ENCODE results near the gene TMEM178B.
"Not testable (repeated sequence)": the region's sequence is repeated elsewhere in the genome, so short reads cannot be mapped to it uniquely, and the experiment has no call there.

TMEM178B gene

DNA sequence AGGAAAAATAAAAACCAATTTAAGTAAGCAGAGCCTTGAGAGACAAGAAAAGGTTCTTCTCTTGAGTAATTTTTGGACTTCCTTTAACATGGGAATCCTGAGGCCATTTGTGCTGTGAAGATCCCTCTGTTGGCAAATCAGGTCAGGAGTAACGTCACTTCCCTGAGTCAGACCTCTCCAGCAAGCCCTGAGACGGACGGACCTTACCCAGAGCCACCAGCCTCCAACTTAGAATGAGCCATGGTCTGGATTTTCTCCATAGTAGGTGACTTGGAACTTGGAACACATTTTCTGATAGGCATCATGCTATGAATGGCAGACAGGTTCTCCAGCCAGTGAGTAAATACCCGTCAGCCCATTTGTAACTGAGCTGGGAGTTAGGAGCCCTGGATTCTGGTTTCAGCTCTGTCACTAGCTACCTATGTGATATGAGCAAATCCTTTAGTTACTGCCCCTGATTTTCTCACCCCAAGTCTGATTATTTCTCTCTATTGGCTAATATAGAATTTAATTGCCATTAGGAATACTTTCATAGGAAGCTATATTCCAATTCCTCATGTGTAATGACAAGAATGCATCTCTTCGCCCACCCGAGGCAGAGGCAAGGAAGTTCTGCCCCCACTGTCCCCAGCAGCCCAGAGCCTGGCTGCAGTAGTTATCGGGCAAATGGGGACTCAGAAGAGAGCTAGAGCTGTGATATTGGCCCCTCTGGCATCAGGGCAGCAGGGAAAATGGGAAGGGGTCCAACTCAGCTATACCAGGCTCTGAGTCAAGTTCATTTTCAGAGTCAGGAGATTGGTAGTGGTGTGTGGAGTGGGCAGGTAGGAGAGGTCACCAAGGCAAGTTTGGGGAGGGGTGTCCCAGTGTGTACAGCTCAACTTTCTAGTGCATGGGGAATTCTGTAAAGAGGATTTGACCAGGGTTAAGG is 323.6 kb downstream of the TMEM178B start:
- no peak for DNase-seq

GRCh38 chr7:141400356-141400755 is 326.5 kb downstream of the TMEM178B start:
- DNase-seq: no peak

- DNase-seq: no peak
Observed at GRCh38 chr7:141402277-141402996, 328.6 kb downstream of the TMEM178B start.

DNA sequence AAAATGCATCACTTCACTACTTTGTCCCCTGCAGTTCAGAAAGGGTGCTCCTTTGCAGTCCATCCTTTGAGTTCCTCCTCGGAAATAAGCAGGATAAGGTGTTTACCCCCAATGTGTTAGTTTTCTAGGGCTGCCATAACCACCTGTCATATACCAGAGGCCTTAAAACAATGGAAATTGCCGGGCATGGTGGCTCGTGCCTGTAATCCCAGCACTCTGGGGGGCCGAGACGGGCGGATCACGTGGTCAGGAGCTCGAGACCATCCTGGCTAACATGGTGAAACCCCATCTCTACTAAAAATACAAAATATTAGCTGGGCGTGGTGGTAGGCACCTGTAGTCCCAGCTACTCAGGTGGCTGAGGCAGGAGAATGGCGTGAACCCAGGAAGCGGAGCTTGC is 330.0 kb downstream of the TMEM178B start:
- DNase-seq: not testable (repeated sequence)

DNA sequence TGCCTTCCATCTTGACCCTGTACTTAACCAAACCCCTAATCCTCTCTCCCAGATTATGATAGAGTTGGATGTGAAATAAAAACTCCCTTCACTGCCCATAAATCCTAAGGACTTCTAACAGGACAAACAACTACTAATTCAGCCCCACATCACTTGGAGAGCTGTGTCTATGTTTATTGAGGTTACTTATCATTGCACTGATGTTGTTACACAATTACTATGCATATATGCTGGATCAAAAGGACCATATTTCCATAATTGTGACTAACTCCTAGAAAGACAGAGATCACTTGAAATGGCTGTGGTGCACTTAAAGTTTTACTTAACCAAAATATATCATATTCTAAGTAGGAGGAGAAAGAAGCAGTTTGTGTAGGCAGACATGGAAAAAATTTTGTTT is 332.5 kb downstream of the TMEM178B start:
- no peak for DNase-seq

GRCh38 chr7:141407893-141408292 is 334.0 kb downstream of the TMEM178B start:
- no peak for DNase-seq

- DNase-seq: no peak
Observed at GRCh38 chr7:141408440-141408839, 334.6 kb downstream of the TMEM178B start.

GRCh38 chr7:141409219-141409618 is 335.4 kb downstream of the TMEM178B start:
- no peak for DNase-seq

DNA sequence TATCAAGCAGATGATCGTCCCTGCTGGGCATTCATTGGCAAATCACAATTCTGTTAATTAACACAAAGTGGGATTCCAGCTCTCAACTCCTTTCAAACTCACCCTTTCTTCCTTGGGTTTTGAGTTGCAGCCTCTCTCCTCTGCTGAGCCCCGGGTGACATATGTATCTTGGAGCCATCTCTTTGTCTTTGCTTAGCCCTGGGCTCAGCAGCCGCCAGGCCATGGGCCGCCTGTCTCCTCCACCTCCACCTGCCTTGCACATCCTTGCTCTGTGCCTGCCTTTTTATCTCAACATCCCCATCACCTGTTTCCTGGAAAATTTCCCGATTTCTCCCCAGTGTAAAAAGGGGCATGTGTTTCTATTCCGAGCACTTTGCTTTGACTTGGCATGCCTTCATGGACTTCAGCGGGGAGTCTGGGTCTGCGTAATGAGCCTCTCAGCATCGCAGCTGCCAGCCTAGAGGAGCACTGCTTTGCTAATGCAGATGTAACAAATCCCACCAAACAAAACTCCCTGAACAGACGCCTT is 336.0 kb downstream of the TMEM178B start:
- no peak for DNase-seq

- DNase-seq: no peak
Observed at GRCh38 chr7:141410353-141411000, 336.6 kb downstream of the TMEM178B start.

GRCh38 chr7:141411133-141411532 is 337.3 kb downstream of the TMEM178B start:
- DNase-seq: no peak

DNA sequence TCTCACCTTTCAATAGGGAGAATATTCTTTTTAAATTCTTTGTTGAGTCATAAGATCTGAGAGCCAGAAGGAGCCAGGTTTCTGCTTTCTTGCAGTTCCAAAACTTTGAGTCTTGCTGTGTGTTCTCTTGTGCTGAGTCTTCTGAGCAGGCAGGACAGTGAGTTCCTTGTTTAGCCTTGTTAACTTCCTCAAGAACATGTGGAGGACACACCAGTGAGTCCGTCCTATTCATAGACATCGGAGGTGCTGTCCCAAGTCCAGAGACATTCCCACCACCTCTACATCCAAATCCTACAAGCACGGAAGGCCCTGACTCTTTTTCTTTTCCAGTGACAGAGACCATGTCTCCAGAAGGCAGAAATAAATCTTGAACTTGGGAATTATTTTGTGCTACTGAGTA is 342.1 kb downstream of the TMEM178B start:
- no peak for DNase-seq

GRCh38 chr7:141416650-141417270 is 342.9 kb downstream of the TMEM178B start:
- DNase-seq: no peak

- DNase-seq: no peak
Observed at GRCh38 chr7:141417506-141417905, 343.6 kb downstream of the TMEM178B start.

DNA sequence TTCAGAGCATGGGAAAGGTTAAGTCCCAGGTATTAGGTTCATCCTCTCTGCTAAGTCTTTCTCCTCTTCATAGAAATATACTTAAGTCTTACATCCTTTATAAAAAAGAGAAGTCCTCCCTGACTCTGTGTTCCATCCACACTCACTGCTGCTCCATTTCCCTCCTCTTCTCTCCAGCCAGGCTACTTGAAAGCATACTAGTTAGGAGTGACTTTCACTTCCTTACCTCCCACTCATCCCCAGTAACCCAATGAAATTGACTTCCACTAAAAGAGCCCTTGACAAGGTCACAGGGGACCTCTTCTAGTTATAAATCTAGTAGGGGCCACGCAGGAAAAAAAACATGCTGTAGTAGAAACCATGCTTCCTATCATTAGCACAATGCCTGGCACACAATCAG is 344.2 kb downstream of the TMEM178B start:
- DNase-seq: no peak

DNA sequence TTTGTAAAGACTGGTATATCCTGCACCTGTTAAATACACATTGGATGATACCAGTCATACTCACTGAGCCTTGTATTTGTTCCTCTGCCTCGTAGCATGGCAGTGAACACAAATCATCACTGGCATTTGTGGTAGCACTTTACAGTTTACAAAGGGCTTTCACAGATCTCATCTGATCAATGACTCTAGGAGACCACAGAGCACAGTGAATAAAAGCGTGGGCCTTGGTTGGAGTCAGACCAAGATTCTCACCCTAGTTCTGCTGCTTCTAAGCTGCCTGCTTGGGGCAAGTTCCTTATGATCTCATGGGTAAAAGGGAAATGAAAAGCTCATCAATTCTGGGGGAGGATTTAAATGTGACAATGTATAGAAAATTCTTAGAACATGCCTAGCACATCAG is 347.4 kb downstream of the TMEM178B start:
- no peak for DNase-seq

DNA sequence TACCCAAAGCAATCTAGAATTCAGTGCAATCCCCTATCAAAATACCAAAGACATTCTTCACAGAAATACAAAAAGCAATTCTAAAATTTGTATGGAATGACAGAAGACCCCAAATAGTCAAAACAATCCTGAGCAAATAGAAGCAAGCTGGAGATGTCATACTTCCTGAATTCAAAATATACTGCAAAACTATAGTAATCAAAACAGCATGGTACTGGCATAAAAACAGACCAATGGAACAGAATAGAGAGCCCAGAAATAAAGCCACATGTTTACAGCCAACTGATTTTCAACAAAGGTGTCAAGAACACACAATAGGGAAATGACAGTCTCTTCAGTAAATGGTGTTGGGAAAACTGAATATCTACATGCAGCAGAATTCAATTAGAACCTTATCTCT is 353.3 kb downstream of the TMEM178B start:
- DNase-seq: no peak

DNA sequence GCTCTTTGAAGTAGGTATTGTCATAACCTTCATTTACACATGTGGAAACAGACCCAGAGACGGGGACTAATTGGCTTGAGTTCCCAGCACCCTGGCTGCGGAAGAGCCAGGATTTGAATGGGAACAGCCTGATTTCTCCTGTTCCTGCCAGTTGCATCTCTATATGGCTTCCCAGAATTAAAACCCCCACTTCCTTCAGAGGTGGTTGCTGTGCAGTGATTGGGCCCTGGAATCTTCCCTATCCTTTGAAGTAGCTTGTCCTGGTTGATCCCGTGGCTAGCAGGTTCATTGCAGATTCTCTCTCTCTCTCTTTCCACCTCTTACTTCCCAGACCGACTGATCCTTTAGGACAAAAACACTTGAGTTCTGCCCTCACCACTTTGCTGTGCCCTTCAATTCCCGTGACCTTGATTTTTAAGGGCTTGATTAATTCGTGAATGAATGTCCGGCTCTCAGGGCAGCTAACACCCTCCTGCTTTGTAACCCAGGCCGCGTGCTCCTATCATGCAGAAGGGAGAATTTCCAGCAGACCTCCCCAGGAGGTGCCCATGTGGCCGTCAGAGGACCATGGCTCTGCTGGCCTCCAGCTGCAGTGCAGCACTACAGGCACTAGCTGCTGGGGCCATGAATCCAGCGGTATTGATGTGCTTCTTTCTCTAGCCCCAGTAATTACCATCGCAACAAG is 356.7 kb downstream of the TMEM178B start:
- DNase-seq: no peak

- DNase-seq: no peak
Observed at GRCh38 chr7:141431140-141431479, 357.2 kb downstream of the TMEM178B start.

- no peak for DNase-seq
Observed at GRCh38 chr7:141431711-141432110, 357.8 kb downstream of the TMEM178B start.

DNA sequence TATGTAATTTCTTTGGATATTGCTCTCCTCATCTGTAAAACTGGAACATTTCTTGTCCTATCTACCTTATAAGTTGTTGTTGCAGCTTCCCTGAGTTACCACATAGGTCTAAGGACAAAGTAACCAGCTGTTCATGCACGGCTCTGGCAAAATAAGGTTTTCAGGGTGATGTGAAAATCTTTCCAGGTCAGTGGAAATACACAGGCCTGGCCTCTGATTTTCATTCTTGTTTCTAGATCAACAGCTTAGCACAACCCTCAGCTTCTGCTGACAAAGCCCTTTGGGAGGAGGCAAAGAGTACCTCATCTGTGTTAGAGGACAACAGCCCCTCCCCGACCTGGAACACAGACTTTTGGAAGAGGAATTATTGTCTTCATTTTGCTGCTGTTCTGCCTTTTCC is 359.8 kb downstream of the TMEM178B start:
- DNase-seq: no peak

DNA sequence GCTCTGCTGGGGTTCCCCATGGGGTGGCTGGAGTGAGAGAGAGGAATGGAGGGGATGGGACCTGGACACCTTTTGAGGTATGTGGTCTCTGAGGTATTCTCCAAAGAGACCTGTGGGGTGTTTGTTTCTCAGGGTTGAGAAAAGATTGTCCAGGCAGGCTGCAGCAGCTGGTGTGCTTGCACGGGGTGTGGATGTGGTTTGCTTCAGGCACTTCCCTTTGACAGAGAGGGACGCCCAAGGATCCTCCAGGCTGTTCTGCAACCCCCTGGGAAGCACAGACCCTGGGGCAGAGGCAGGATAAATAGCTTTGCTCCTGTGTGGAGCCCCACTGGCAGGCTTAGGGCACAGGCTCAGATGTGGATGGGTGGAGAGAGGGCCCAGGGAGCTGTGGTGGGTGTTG is 362.3 kb downstream of the TMEM178B start:
- DNase-seq: no peak

All from fibroblast of upper back skin (primary cell).